Measurements from ENCODE around the gene ZBTB7B.

Gene ZBTB7B

DNA sequence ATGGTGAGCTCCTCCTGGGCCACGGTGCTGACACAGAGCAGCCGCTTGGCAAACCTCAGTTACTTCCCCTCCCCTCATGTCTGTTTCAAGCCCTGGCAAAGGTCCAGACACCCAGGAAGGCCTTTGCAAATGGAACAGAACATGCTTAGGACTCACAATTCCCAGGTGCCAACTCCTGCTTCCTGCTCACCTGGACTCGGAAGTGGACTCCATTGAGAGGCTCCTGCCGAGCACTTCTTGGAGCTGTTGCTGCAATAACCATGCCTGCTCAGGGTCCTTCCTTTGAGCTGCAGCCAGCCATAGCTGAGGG lies 20.3 kb downstream of the ZBTB7B start:
- no peak for DNase-seq (ENCODE audit: low read depth, low spot score)
- in situ Hi-C loops (cut with HindIII; ENCODE audit: low sequenced_read_pairs): no loop called here
- TF ChIP-seq, protein P1, sequence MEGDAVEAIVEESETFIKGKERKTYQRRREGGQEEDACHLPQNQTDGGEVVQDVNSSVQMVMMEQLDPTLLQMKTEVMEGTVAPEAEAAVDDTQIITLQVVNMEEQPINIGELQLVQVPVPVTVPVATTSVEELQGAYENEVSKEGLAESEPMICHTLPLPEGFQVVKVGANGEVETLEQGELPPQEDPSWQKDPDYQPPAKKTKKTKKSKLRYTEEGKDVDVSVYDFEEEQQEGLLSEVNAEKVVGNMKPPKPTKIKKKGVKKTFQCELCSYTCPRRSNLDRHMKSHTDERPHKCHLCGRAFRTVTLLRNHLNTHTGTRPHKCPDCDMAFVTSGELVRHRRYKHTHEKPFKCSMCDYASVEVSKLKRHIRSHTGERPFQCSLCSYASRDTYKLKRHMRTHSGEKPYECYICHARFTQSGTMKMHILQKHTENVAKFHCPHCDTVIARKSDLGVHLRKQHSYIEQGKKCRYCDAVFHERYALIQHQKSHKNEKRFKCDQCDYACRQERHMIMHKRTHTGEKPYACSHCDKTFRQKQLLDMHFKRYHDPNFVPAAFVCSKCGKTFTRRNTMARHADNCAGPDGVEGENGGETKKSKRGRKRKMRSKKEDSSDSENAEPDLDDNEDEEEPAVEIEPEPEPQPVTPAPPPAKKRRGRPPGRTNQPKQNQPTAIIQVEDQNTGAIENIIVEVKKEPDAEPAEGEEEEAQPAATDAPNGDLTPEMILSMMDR (IDR thresholded peaks at IDR 0.05; ENCODE audit: low read depth, low read length): no peak
- H3K4me3 ChIP-seq (ENCODE audit: low read depth, low read length): no peak overlapping the region

GRCh38 chr1:155023627-155024026 lies 21.0 kb downstream of the ZBTB7B start:
- no peak for DNase-seq (ENCODE audit: low read depth, low spot score)
- in situ Hi-C loops (cut with HindIII; ENCODE audit: low sequenced_read_pairs): no loop called here
- TF ChIP-seq, protein P1 (IDR thresholded peaks at IDR 0.05; ENCODE audit: low read depth, low read length): no peak
- H3K4me3 ChIP-seq (ENCODE audit: low read depth, low read length): no peak overlapping the region

GRCh38 chr1:155024315-155024714 lies 21.7 kb downstream of the ZBTB7B start:
- no peak overlapping the region for H3K4me3 ChIP-seq (ENCODE audit: low read depth, low read length)
- in situ Hi-C loops (cut with HindIII; ENCODE audit: low sequenced_read_pairs): no loop called here
- DNase-seq (ENCODE audit: low read depth, low spot score): no peak
- TF ChIP-seq, protein P1 (IDR thresholded peaks at IDR 0.05; ENCODE audit: low read depth, low read length): no peak

GRCh38 chr1:155026154-155026553 lies 23.6 kb downstream of the ZBTB7B start:
- TF ChIP-seq, protein P1 (IDR thresholded peaks at IDR 0.05; ENCODE audit: low read depth, low read length): no peak
- H3K4me3 ChIP-seq (ENCODE audit: low read depth, low read length): no peak overlapping the region
- in situ Hi-C loops (cut with HindIII; ENCODE audit: low sequenced_read_pairs): no loop called here
- DNase-seq (ENCODE audit: low read depth, low spot score): no peak

- DNase-seq (ENCODE audit: low read depth, low spot score): no peak
- TF ChIP-seq, protein P1 (IDR thresholded peaks at IDR 0.05; ENCODE audit: low read depth, low read length): no peak
- no peak overlapping the region for H3K4me3 ChIP-seq (ENCODE audit: low read depth, low read length)
- in situ Hi-C loops (cut with HindIII; ENCODE audit: low sequenced_read_pairs): no loop called here
These were observed 24.0 kb downstream of the ZBTB7B start for GRCh38 chr1:155026588-155026987.

DNA sequence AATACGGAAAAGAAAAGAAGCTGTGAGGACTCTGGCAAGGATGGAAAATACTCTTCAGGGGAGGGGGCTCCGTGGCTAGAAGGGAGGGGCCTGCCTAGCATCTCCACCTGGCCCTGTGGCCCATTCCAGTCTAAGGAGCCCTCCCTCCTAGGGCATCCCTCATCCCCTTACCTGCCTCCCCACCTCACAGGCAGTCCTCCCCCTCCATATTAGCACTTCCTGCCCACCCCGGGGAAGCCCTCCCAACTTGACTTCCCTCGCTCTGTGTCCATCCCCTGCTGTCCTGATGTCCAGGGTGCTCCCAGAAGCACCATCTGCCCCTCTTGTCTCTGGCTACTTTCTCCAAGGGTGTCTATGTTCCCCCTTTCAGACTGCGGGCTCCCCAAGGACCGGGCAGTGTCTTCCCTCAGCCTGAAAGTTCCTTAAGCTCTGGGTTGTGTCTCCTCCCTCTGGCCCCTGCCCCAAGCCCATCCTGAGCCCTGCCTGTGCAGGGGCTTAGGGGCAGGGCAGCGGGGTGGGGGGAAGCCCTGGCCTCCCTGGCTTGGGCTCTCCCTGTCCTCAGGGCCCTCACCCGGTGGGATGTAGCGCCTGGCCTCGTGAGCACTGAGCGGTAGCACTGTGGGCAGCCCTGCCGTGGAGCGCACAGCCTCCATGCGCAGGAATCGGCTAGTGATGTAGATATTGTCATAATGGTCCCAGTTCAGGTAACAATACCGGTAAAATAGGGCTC lies 27.1 kb downstream of the ZBTB7B start:
- TF ChIP-seq, protein P1 (IDR thresholded peaks at IDR 0.05; ENCODE audit: low read depth, low read length): no peak
- DNase-seq (ENCODE audit: low read depth, low spot score): no peak
- in situ Hi-C loops (cut with HindIII; ENCODE audit: low sequenced_read_pairs): no loop called here
- H3K4me3 ChIP-seq (ENCODE audit: low read depth, low read length): no peak overlapping the region
